ENCODE results near the gene MFSD6.
A peak's percentile ranks its signal among the peaks of the same experiment; 100 is the strongest.

Gene MFSD6

DNA sequence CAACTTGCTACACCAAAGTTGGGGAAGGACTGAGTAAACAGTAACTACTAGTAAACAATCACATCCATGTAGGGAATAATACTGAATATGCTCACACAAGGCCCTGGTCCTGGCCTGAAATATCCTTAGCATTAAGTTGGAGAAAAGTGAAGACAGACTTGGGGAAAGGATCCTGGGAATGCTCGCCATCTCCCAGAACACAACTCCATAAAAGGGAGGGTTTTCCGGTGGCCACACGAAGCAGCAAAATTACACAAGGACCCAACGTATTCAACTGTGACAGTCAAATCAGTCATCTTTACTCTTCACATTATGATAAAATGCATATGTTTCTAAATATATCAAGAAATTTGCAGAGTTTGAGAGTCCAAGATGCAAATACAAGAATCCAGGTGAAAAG is 119.1 kb downstream of the MFSD6 start:
- TF ChIP-seq, protein P1, sequence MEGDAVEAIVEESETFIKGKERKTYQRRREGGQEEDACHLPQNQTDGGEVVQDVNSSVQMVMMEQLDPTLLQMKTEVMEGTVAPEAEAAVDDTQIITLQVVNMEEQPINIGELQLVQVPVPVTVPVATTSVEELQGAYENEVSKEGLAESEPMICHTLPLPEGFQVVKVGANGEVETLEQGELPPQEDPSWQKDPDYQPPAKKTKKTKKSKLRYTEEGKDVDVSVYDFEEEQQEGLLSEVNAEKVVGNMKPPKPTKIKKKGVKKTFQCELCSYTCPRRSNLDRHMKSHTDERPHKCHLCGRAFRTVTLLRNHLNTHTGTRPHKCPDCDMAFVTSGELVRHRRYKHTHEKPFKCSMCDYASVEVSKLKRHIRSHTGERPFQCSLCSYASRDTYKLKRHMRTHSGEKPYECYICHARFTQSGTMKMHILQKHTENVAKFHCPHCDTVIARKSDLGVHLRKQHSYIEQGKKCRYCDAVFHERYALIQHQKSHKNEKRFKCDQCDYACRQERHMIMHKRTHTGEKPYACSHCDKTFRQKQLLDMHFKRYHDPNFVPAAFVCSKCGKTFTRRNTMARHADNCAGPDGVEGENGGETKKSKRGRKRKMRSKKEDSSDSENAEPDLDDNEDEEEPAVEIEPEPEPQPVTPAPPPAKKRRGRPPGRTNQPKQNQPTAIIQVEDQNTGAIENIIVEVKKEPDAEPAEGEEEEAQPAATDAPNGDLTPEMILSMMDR (IDR thresholded peaks at IDR 0.05; ENCODE audit: insufficient read depth, low read depth, low read length, missing control alignments), result no peak
- H3K4me3 ChIP-seq (ENCODE audit: low read length), result no peak overlapping the region
- no peak for DNase-seq (ENCODE audit: low read depth)

DNA sequence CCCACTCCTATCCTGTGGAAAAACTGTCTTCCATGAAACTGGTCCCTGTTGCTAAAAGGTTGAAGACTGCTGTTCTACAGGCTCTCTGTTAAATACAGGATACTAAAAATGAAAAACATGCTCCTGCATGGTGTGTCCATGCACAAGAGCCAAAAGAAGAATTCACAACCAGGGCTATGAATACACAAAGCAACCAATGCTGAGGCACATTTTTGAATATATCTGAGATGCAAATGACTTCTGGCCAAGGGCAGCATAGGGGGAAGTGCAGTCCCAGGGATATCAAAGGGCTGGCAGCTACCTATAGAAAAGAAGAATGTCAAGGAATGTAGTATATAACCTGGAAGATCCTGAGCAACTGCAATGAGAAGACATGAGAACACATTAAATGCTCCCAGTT is 119.8 kb downstream of the MFSD6 start:
- no peak overlapping the region for H3K4me3 ChIP-seq (ENCODE audit: low read length)
- TF ChIP-seq, protein P1 (IDR thresholded peaks at IDR 0.05; ENCODE audit: insufficient read depth, low read depth, low read length, missing control alignments), result no peak
- no peak for DNase-seq (ENCODE audit: low read depth)

DNA sequence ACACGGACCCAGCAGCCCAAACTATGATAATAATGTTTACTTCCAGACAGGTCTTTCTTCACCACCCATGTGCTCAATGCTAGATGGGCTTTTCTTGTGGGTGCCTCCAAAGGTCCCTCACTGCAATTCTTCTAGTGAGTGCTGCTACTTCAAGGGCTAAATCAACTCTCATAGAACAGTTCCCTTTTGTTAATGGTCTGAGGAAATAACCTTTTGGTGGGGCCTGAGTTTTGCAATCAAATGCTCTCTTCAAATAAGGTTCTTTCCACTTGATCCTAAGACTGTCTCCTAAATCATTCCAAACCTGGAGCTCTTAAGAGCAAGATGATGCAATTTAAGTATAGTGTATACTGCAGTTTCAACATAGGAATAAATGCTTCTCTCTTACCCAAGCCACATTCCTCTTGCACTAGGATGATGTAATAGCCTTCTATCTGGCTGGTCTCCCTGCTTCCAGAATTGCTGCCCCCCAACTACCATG is 120.4 kb downstream of the MFSD6 start:
- peak; percentile 41 for DNase-seq (ENCODE audit: low read depth)
- no peak overlapping the region for H3K4me3 ChIP-seq (ENCODE audit: low read length)
- TF ChIP-seq, protein P1 (IDR thresholded peaks at IDR 0.05; ENCODE audit: insufficient read depth, low read depth, low read length, missing control alignments), result no peak

DNA sequence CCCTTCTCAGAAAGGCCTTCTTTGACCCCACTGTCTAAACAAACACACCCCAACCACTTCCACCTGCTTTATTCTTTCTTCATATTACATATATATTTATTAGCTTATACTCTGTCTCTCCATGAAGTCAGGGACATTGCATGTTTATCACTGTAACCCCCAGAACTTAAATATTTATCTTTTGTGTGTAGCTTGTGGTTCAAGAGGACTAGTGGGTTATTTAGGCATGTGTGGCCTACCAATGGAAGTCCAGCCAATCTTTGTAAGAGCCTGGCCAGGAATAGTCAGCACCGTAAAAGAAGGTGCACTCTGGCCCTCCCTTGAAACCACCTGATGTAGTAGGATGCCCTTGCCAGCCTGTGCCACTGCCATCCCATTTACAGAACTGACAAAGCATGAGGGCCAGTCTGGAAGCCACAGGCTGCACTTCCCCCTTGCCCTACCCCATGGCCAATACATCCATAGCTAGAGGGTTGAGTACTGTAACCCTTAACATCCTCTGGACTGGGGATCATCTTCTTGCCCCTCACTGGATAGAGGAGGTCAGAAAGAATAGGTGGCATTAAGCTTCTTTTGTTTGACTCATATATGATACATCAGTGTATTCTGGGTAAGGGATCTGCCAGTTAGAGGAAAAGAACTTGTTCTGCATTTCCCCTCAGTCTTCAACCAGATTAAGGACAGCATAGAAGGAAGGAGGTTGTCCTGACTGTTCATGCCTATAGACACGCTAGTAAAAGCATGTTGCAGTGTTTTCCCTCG is 121.5 kb downstream of the MFSD6 start:
- TF ChIP-seq, protein P1 (IDR thresholded peaks at IDR 0.05; ENCODE audit: insufficient read depth, low read depth, low read length, missing control alignments), result no peak
- DNase-seq (ENCODE audit: low read depth), result no peak
- no peak overlapping the region for H3K4me3 ChIP-seq (ENCODE audit: low read length)

DNA sequence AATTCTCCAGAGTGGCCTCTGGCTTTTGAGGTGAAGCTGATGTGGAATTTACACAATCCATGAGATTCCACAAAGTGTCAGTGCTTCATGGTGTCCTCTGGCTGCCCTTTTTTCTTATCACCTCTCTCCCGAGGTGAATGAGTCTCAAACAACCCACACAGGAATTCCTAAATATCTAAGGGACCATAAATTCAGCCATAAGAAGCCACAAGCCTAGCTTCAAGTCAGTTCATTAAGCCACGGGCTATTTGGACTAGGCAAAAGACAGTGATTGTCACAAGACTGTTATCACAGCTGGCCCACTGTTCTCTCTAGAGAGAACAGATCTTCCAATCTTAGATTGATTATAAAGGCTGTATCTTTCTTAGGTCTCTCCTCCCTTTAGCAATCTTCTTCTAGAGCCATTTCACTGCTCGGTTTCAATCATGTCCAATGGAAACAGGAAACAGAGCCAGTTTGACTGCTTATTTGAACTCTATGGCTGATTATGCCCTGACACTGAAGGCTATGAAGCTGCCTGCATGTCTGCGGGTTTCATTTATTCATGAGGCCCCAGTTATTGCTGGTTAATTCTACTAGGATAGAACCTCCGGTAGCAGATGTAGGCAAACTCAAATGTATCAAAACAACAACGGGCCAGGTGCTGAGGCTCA is 122.2 kb downstream of the MFSD6 start:
- TF ChIP-seq, protein P1 (IDR thresholded peaks at IDR 0.05; ENCODE audit: insufficient read depth, low read depth, low read length, missing control alignments), result no peak
- no peak overlapping the region for H3K4me3 ChIP-seq (ENCODE audit: low read length)
- DNase-seq (ENCODE audit: low read depth), result peak; percentile 36

DNA sequence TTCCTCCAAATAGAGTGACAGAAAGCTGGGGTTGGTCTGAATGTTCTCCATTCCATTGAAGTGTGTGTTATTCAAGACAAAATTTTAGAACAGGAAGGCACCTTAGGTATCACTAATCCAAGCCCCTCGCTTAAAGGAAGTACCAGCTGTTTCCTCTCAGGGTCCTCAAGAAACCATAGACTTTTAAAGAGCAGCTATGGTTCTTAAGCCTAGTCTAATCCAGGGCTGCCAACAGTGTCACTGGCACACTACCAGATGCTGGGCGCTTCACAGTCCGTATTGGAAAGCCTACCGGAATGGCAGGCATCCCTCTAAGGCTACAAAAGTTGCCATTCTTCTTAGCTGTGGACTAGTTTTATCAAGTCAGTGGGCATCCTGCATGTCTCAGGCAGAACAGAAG is 124.4 kb downstream of the MFSD6 start:
- TF ChIP-seq, protein P1 (IDR thresholded peaks at IDR 0.05; ENCODE audit: insufficient read depth, low read depth, low read length, missing control alignments), result no peak
- no peak for DNase-seq (ENCODE audit: low read depth)
- H3K4me3 ChIP-seq (ENCODE audit: low read length), result no peak overlapping the region

All from epithelial cell of esophagus (primary cell).